HG03135 (cell line): ENCODE measurements around the gene SCN7A.
"Not testable (repeated sequence)": the region's sequence is repeated elsewhere in the genome, so short reads cannot be mapped to it uniquely, and the experiment has no call there.

Experiments used
- ATAC-seq: cut with Tn5 transposase; IDR thresholded peaks from one replicate; pipeline ENCODE4 v1.9.1; 2021; ENCODE audit warnings: mild to moderate bottlenecking, moderate library complexity; ENCODE audit not compliant: unreplicated experiment

SCN7A gene

DNA sequence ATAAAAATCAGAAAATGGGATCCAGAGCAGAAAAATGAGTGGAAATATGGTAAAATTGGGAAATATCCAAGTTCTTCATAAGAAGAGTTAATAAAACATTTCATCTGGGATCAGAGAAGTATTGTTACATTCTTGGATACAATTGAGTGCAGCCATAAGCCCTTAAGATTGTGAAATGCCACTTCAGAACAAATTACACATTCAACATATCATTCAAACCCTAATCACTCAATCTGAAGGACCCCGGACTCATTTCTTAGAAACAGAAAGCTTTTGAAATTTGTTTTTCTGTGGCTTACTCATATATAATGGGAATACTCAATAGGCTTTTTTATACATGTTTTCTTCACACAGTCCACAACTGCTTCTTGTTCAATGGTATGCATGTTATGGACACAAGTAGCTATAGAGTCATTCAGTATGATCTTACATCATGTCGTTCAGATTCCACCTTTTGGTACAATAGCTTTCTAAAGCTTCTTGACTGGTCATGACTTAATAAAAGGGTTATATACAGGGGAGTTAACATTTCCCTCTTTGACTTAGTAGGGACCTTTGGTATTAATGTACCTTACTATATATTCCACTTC, 39.9 kb downstream of the SCN7A start:
- ATAC-seq, result no peak

DNA sequence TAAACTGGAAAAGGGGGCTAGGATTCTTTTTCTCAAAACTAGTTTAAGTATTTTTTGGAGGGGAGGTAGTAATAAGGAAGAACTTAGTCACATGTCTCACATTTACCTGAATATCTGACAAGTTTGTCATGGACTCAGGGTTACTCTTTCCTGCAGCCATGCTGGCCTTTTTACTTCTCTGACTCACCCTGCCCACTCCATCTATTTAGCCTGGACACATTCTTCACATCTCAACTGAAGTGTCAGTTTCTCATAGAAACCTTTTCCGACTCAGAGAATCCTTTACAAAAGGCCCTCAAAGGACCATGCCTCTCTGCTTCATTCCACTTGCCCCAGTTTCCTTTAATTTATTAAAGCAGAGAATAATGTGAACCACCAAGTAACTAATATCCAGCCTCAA, 42.6 kb downstream of the SCN7A start:
- no peak for ATAC-seq

DNA sequence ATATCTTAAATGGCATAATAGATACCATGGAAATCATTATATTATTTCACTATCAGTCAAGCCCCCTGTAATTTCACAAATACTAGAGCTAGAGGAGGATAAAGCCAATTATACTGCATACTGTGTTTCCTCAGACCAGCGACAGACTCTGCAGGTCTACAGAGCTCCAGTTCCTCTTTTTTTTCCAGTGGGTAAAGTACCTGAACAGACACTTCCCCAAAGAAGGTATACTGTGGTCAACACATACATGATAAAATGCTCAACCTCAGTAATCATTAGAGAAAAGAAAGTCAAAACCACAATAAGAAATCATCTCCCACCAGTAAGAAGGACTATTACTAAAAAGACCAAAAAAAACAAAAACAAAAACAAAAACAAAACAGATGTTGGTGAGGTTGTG, 44.6 kb downstream of the SCN7A start:
- ATAC-seq, result peak; percentile 74

GRCh38 chr2:166448106-166448505, 45.9 kb downstream of the SCN7A start:
- ATAC-seq, result no peak

GRCh38 chr2:166444306-166444705, 49.7 kb downstream of the SCN7A start:
- no peak for ATAC-seq

DNA sequence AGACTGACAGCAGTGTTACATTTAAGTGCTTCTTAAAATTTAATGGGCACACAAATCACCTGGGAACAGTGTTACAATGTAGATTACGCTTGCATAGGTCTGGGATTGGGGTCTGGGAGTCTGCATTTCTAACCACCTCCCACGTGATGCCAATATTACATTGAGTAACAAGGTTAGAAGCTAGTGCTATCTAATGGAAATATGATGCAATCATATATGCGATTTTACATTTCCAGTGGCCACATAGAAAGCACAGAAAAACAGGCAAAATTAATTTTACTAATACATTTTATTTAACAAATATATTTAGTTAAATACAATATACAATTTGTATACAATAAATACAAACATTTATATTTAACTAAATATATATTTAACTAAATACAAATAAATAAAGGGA, 53.7 kb downstream of the SCN7A start:
- no peak for ATAC-seq

GRCh38 chr2:166439078-166439477, 55.0 kb downstream of the SCN7A start:
- ATAC-seq, result no peak

- no peak for ATAC-seq
These were observed 57.1 kb downstream of the SCN7A start for GRCh38 chr2:166436976-166437375.

- ATAC-seq, result no peak
These were observed 57.9 kb downstream of the SCN7A start for GRCh38 chr2:166436189-166436588.

DNA sequence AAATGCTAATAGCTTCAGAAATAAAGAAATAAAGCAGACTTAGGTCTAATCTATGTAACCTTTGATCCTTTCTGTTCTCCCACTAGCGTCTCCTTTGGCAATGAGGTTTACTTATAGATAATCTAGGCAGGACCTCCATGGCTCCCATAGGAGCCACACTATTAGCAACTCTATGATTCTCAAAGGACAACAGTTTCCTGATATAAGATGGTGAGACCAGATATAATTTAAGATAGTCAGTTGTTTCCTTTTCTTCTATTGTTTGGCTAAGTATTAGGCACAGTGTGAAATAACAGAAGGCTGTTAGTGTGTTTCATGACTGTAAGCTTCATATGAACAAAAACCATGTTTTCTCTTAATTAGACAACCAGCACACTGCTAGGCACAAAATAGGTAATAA, 59.6 kb downstream of the SCN7A start:
- no peak for ATAC-seq

DNA sequence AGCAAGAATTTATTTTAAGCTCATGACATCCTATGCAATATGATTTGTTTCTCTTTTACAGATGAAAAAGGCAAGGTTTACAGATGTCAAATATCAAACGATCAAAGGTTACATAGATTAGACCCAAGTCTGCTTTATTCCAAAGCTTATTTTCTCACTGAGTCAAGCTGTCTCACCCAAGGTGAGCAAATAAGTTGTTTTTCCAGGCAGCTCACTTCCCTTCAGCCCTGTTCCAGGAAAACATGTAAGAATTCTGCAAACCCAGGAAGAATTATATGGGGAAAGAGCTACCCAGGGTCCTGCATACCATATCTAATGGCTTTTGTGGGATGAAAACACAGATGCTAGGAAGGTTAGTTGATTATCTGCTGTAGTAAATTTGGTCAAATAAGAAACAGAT, 60.6 kb downstream of the SCN7A start:
- no peak for ATAC-seq

- ATAC-seq, result no peak
These were observed 61.7 kb downstream of the SCN7A start for GRCh38 chr2:166432331-166432730.

DNA sequence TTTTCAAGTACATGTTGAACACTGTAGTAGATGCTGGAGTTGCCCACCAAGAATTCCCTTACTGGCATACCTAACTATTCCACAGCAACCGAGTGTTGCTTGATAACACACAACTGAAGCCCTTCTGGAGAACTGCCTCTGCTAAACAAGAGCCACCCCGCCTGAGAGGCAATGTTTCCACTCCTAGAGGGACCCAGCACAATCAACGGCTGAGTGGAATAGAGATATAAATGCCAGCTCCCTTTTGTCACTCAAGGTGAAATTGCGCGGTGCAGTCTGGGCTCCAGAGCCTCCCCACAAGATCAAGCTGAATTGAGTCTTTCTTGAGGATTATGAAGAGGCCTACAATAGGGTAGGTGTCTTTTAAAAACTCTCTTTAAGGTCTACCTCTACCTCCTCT, 69.2 kb downstream of the SCN7A start:
- no peak for ATAC-seq

DNA sequence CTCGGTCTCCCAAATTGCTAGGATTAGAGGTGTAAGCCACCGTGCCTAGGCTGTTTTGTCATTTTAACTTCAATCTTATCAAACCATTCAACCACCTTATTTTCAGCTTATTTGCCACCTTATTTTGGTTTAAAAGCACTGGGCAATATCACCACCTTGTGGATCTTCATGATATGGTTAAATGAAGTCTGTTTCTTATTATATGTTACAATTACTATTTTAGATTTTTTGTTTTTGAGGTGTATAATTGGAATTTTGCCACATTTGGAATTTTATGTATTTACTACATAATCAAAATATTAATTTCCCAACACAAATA, 74.5 kb downstream of the SCN7A start:
- ATAC-seq, result no peak

- no peak for ATAC-seq
These were observed 75.0 kb downstream of the SCN7A start for GRCh38 chr2:166418853-166419615.

DNA sequence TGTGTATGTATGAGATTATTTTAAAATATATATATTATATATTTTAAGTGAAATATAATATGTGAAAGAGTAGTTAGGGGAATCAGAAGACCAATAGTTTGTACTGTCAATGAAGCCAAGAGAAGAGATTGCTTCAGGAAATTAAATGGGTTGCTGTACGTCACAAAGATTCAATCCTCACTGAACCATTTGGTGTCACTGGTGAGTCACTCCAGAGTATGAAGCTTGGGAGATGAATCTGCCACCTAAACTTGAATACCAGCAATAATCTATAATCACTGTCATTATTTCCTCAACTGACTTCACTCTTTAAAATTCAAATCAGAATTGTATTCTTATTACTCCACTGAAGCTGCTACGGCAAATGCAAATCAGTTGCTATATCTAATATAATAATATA, 76.4 kb downstream of the SCN7A start:
- no peak for ATAC-seq

DNA sequence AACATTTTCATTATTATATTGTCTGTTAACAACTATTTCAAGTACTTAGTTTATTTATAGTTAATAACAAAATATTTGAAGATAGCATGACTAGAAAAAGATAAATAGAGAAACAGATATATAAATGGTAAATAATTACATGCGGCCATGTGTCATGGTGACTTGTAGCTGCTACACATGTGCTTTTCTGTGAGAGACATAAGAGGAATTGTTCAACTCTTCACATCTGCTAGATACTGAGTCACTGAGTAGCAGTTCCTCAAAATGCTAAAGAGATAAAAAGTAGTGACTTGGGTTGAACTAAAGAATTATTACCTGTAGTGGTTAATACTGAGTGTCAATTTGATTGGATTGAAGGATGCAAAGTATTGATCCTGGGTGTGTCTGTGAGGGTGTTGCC, 80.8 kb downstream of the SCN7A start:
- no peak for ATAC-seq

- no peak for ATAC-seq
These were observed 82.4 kb downstream of the SCN7A start for GRCh38 chr2:166411473-166412230.

DNA sequence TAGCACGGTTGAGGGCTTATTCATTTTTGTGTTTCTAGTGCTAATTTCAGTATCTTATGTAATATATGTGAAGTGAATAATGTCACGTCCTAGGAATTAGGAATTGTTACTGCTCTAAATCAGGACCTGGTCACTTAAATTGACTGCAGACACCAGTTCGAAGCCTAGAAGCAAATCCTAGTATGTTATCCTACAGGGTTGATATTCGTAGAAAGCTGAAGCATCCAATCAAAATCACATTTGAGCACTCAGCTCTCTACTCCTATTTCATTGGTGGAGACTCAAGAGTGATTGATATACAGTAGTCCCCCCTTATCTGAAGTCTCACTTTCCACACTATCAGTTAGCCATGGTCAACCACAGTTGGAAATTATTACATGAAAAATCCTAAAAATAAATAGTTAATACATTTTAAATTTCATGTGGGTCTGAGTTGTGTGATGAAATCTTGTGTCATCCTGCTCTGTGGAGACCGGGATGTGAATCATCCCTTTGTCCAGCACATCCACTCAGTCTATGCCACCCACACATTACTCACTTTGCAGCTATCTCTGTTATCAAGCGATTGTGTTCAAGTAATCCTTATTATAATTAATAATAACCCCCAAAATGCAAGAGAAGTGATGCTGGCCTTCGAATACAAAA, 83.1 kb downstream of the SCN7A start:
- ATAC-seq, result no peak

- ATAC-seq, result not testable (repeated sequence)
These were observed 86.3 kb downstream of the SCN7A start for GRCh38 chr2:166407746-166408145.

DNA sequence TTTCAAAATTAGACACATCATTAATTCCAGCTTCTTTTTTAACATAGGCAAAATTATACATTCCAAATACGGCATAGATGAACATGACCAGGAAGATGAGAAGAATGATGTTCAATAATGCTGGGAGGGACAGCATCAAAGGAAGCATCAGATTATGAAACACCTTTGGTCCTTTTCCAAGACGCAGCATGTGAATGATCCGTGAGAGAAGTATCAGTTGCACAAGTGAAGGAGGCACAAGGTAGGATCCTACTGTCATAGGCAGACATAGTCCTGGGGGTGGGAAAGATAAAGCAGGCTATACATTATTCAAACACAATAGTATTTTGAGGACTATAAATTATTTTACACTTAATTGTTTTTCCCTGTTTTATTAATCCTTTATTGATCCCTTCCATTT, 87.7 kb downstream of the SCN7A start:
- no peak for ATAC-seq

DNA sequence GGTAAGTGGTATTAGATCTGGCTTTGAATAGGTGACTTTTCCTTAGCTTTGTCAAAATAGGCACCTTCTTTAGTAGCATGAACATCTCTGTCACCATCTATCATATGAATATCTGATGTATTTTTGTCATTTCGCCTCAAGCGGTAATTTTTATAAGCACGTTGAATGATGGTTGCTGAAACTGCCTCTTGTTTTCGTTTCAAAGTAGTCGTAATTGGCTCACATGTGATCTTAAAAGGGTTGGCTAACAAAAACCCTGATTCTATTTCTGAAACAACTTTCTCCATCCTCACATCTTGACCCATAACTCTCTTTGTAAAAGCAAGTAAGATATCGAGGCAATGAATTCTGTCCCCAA, 88.5 kb downstream of the SCN7A start:
- no peak for ATAC-seq
